NCI-H2196 (cell line): ENCODE measurements around the gene H1-8.

Experiments
- DNase-seq: peaks from one replicate; lab custom pipeline; 2025; ENCODE audit not compliant: unreplicated experiment; lab: John Stamatoyannopoulos, UW

H1-8 gene

DNA sequence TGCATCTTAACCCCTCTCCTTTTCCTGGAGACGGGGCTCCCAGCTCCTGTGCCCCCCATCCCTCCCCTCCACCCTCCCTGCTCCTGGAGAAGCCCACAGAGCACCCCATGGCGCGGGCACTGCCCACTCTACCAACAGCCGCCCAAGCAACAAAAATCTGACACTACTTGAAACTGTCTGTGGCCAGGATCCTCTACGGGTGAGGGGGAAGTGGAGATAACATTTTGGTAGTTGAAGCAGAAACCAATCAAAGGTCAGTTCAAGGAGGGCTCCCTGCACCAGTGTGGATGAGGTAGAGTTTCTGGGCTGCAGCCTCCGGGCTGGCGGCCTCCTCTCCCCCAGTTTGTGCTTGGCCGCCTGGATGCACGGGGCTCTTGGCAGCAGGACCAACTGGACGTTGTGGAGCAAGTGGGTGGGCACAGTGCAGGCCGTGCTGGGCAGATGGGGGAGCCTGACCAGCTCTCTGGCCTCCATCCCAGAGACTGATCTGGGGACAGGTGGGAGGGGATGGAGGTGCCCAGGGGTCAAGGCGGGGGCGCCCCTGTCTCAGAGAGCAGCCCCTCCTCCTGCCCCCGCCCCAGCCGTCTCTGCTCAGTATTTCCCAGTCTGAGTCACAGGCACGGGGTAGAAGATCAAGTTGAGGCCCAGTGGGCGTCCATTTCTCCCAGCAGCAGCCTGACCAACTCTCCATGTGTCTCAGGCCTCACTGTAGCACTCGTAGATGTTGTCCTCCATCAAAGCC is 12.8 kb downstream of the H1-8 start:
- DNase-seq: no peak

DNA sequence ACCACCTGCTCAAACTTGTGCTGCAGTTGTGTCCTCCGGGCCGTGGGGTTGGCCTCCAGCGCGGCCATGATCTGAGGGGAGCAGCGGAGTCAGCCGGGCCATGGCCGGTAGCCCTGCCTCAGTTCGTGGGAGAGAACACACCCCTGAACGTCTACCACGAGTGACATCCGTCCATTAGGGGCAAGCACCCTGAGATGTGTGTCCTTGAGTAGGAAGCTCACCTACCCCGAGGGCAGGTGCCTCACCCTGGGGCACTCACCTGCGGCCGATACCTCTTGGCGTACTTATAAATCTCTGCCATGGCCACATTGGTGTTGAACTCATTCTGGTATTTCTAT is 13.4 kb downstream of the H1-8 start:
- no peak for DNase-seq

DNA sequence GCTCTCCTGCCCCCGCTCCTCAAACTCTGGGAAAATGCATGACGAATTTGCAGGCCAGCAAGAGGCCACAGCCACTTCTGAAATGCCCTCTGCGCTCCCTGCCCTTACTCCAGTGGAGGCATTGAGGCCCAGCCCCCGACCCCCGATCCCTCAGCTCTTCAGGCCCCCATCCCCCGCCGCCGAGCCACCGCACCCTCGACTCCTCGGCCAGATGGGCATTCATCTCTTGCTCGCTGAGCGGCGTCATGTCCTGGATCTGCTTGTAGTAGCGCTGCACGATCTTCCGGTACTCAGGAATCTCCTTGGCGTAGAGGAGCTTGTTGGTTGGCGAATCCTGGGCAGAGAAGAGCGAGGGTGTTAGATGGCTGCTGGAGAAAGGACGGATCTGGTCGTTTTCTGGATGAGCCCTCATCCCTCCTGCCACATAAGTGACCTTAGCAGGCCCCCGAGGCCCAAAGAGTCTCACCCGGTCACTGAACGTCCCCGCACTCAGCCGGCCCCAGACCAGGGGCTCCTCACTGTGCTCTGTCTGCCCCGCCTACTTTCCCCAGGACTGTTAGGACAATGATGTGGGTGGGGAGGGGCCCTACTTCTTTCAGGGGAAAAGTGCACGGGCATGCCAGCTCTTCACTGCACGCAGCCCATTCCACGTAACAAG is 14.0 kb downstream of the H1-8 start:
- DNase-seq: no peak

DNA sequence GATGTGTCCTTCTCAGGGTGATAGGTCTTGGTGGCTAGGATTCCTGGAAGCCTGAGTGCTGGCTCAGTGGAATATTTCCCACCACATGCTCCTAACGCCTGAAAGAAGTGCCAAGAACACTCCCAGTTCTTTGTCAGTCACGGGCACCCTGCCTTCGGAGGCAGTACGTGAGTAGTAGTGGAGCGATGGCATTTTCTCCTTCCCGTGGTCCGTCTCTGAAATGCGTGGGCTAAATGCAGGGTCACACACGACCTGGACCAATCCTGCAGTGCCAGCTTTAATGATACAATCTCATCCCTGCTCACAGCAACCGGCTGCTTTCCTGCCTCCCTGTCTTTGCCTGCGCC is 14.5 kb downstream of the H1-8 start:
- DNase-seq: no peak

DNA sequence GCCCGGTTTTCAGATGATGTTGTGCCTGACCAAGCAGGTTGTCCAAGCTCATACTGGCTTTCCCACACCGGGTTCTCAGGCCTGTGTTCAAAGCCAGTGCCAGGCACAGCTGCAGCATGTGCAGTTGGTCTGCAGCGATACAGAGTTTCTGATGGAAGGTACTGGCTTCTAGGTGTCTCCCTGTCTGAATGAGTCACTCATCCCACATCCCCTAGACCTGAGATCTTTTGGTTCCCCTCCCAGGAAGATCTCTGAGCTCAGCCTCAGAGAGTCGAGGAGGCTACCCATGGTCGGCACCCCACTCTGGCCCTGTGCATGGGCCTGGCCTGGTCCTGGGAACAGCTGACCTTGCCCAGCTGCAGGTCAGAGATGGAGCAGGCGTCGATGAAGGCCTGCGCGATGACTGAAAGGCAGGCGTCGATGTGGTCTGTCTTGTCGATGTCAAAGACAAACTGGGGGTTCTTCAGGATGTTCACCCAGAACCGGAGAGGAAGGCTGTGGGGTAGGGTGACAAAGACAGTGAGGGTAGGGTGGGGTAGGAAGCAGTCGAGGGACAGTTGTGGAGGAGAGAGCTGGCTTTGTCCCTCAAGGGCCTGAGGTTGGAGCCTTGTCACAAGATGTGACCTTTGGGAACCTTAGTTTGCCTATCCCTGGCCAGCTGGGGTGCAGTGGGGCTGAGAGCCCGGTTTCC is 15.3 kb downstream of the H1-8 start:
- no peak for DNase-seq

DNA sequence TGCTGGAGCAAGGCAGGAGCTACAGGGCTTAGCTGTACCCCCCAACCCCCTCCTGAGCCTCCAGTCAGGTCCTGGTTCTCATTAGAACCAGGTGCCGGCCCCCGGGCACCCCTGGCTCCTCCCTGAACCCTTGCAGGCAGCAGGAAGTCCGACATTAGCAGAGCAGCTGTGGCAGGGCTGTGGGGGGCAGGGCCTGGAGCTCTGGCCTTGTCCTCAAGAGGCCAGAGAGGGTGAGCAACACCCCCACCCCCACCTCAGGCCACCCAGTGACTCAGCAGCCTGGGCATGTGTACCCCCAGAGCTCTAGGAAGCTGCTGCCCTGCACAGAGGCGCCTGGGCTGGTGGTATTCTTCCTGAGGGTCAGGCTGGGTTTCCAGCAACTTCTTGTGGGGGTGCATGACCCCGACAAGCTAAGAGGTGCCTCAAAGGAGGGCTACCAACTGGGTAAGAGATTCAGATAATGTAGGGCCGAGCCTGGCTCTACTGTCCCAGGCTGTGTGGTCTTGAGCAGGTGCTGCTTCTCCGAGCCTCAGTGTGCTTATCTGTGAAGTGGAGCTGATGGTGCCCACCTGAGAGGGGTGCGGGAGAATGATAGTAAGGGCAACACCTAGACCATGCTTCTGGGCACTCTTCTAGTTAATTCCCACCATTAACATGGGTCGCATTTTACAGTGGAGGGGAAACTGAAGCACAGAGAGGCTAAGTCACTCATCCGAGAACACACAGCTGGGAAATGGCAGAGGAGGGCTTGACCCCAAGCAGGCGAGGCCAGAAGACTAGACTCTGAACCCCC is 16.0 kb downstream of the H1-8 start:
- peak; percentile 34 for DNase-seq

DNA sequence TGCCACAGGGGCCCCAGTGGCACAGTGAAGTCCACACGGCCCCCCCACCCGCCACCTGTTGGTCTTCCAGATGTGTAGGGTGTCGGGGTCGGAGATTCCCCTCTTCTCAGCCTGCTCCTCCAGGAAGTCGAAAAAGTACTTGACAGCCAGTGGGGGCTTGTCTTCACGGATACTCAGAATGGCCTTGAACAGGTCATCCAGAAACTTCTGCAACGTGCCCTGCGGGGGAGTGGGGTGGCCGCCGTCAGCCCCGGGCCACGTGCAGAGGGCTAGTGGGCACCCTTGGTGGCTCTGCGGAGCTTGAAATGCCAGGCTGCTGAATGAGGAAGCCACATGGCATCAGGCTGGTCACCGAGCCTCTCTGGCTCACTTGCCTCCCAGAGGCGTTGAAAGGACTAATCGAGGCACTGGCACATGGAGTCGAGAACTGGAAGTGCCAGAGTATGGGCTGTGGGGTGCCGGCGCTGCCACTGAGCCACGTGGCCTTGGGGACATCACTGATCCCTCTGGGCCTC is 16.6 kb downstream of the H1-8 start:
- no peak for DNase-seq

DNA sequence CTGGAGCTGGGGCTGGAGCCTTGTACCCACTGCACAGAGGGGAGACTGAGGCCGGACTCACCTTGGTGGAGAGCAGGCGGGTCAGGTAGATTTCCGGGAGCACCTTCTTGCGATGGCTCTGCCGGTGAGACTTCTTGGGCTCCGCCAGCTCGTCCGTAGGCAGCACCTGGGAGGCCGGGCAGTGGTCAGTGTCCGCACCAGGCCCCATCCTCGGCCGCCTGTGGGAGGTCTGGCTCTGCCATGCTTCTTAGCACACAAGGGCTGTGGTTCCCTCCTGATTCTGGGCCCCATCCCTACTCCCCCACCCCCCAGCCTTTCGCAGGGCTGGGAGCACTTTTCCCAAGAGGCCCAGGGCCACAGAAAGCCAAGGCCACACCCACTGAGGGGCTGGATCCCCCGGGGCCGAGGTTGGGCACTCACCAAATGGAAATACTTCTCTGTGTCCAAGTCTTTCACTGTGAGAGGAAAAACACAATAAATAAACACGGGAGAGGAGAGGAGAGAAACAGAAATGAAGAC is 17.4 kb downstream of the H1-8 start:
- no peak for DNase-seq

DNA sequence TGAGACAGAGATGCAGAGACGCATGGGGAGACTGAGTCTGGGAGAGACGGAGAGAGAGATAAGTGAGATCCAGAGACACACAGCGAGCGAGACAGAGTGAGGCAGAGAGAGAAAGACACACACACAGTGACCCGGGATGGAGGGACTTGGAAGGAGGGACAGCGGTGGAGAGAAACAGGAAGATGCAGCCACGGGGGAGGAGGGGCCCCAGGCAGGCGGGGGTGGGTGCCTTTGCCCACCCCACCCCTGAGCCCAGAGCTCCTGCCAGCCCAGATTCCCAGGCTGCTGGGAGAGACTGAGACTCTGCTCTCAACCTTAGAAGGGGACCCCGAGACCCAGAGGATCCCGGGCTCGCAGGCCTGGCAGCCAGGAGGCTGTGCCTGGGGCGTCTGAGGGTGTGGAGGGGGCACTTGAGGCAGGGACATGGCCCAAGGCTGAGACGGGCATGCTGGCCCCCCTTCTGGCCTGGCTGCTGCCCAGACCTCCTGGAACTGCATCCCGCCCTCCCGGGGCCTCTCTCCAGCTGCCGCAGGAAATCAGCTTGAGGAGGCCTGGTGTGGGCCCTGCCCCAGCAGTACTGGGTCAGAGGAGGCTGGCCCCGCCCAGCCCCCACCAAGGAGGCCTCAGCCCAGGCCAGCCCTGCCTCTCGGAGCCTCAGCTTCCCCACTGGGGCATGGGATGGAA is 18.1 kb downstream of the H1-8 start:
- peak; percentile 42 for DNase-seq

DNA sequence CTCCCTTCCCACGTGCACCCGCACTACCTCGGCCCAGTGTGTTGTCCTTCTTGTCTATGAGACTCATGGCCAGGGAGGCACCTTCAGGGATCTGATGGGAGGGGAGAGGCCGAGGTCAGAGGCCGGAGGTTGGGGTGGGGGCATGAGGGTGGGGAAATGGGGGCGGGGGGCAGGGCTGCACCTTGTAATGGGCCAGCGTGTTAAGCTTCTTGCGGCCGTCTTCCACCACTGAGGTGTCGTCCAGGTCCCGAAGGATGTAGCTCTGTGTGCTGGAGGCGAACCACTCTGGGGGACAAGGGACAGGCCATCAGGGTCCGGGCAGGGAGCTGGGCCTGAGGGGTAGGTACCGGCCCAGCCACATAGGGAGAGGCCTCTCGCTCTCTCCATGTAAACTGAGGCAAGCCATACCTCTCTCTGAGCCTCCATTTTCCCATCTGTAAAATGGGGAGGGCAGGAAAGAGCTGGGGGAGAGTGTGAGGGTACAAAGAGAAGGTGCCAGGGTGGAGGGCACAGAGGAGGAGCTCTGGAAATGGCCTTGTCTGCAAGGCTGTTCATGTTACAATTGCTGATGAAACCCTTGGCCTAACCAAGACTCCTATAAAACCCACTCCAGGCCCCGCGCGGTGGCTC is 18.8 kb downstream of the H1-8 start:
- no peak for DNase-seq

DNA sequence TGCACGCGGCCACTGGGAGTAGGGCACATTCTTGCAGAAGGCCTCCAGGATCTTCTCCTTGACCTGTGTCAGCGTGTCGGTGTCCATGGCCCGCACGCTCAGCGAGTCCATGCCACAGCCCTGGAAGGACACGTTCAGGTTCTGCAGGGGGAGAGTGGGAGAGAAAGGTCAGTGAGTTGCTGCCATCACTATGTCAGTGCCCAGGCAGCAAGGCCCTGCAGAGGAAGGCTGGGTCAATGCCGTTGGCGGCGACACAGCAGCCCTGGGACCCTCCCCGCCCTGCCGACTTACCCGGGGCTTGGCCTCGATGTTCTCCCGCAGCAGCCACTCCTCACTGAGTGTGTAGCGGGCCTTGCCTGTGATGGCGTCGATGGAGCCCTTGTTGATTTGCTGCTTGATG is 19.8 kb downstream of the H1-8 start:
- no peak for DNase-seq

DNA sequence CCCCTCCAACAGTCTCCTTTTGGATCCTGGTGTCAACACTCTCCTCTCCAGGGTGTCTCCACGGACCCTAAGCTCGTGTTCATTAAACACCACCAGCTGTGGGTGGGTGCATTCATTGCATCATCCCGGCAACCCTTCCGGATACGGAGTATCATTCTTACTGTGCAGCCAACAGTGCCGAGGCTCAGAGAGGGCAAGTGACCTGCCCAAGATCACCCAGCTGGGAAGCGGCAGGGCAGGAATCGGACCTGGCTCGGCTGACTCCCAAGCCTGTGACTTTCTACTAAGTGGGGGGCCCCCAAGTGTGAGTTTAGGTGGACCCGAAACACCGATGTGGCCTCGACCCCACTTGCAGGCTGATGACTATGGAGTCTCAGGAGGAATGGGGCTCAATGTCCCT is 20.4 kb downstream of the H1-8 start:
- no peak for DNase-seq

DNA sequence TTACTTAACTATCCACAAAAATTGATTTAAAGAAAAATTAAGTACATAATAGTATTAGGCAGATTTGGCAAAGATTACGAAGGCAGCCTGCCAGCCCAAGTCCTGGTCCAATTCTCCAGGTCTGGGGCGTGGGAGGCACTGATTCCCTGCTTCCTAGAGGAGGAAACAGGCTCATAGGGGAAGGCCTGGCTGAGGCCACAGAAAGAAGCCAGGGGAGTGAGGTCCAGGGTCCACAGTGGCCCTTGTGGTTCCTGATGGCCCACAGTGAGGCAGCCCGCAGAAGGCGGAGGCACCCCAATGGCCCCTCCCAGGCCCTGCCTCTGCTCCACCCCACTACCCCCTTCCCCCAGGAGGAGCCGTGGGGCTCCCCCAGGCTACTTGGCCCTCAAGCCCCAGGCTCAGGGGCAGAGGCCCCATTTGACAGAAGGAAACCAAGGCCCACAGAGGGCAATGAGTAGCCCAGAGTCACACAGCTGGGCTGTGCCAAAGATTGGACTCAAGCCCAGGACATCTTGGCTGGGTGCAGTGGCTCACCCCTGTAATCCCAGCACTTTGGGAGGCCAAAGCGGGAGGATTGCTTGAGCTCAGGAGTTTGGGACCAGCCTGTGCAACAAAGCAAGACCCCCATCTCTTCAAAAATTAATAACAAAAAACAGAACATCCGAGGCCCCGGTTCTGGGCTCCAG is 21.0 kb downstream of the H1-8 start:
- DNase-seq: no peak

DNA sequence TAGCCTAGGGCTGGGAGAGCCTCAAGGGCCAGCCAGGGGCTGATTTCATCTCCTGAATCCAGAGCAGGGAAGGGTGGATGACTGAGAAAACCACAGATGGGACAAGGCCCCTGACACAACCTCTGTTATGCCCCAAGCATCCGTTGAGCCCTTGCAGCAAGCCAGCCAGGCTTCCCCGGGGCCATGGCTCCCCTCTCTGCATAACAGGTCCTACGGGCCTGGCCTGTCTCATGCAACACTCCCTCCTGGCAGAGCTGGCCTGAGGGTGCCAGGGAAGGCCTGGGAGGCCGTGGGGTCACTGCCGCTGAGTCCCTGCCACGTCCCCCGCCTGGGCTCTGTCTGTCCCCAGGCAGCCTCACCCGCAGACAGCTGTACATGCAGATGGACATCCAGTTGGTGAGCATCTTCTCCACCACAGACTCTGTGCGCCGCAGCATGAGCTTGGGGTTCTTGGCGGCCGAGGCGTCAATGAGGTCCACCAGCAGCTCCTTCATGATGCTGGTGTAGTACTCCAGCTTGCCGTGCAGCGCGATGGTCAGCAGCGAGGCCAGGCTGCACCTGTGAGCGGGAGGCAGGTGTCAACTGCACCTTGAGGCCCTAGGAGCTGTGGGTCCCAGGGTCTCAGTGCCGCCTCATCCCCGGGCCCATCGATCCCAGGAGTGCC is 22.1 kb downstream of the H1-8 start:
- DNase-seq: no peak

DNA sequence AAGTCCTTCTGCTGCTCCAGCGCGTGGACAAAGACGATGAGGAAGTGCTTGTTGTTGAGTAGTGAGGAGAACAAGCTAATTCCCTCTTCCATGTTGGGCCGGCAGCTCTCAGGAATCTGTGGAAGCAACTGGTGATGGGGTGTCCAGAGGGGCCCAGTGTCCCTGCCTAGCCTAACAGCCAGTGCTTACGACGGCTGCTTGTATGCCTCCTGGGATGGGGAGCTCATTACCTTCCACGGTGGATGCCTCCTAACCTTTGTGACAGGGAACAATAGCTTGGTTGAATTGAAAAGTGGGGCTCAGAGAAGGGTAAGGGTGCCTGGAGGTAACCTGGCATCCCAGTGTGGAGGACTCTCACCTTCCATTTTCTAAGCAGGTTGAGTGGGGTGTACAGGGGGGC is 22.9 kb downstream of the H1-8 start:
- no peak for DNase-seq

DNA sequence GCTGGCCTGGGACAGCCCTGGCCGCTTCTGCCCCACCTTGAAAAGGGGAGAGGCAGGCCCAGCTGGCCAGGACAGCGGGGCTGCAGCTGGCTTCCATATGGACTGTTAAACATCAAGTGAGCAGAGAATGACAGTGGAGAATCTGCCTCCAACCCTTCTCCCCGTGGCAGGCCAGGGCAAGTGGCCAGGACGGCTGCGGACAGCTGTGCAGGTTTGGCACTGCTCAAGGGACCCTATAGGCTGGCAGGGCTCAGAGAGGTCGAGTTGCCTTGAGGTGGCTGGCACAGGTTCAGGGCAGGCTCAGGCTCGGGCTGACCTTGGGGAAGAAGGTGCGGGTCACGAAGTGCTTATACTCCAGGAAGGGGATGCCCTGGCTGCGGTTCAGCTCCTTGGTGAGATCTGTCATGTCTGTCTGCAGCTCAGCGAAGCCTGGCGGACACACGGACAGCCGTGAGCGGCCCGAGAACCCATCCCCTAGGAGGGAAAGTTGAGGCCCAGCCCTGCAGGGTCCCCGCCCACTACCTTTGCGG is 24.3 kb downstream of the H1-8 start:
- no peak for DNase-seq

DNA sequence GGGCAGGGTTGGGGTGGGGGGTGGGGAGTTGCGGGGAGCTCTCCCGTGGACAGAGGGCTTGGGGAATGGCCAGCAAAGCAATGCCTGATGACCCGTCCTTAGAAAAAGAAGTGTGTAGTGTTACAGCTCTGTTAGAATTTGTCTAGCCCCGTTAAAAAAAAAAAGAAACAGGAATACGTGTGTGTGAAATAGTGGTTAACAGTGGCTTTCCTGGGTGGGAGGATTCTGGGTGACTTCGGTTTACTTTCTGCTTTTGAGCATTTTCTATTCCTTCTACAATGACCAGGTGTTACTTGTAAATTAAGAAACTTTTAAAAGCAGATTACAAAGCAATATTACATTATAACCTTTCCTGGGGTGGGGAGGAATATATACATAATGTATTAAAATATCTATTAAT is 25.0 kb downstream of the H1-8 start:
- DNase-seq: no peak

DNA sequence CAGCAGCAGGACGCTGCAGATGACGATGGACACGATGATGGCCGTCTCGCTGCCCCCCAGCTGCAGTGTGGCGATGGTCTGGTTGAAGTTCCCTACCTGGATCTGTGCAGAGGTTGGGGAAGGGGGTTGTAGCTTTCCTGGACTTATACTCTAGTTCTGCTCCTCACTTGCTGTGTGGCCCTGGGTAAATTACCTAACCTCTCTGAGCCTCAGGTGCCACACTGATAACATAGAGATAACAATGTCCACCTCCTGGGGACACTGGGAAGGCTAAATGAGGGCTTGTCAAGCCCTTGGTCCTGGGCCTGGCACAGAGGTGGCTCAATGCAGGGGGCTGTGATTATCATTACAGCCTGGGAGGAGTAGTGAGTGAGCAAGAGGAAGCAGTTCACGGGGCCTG is 26.9 kb downstream of the H1-8 start:
- DNase-seq: no peak
